Neural cell (in vitro differentiated cells): Measurements from ENCODE around the gene TMEM185B. TPM values are rescaled to one million over a fixed set of nuclear protein-coding genes. Genes with fewer than 3 reads are reported as not detected.

Experiments used
- H2AFZ ChIP-seq: fragments of 200-600, 300-800 bp; sonication (generic), shearing (Covaris generic); 2 replicates; pipeline ENCODE4 v1.6.0; 2014; ENCODE audit warnings: low read depth, mild to moderate bottlenecking, antibody characterized with exemption, low read length, moderate library complexity
- H3F3A ChIP-seq: fragments of 200-600 bp; shearing (Covaris generic); 2 replicates; pipeline ENCODE4 v1.6.1; 2016; ENCODE audit warnings: mild to moderate bottlenecking, moderate library complexity, mixed read lengths, antibody characterized with exemption, low read length; ENCODE audit not compliant: insufficient read depth, poor library complexity, severe bottlenecking
- H3K27ac ChIP-seq: fragments of 200-600, 300-800 bp; sonication (generic), shearing (Covaris generic); 2 replicates; pipeline ENCODE4 v1.5.1; 2014; ENCODE audit warnings: mild to moderate bottlenecking, low read length, moderate library complexity
- H3K27me3 ChIP-seq: fragments of 300-800, 200-600 bp; sonication (generic), shearing (Covaris generic); 2 replicates; pipeline ENCODE4 v1.6.0; 2014; ENCODE audit warnings: mild to moderate bottlenecking, low read depth, low read length, moderate library complexity; ENCODE audit not compliant: insufficient read depth
- H3K36me3 ChIP-seq: fragments of 300-800, 200-600 bp; sonication (generic), shearing (Covaris generic); 2 replicates; pipeline ENCODE4 v1.5.1; 2014; ENCODE audit warnings: mild to moderate bottlenecking, antibody characterized with exemption, low read length, moderate library complexity; ENCODE audit not compliant: insufficient read depth
- H3K4me2 ChIP-seq: fragments of 300-800, 200-600 bp; sonication (generic), shearing (Covaris generic); 2 replicates; pipeline ENCODE4 v1.6.0; 2014; ENCODE audit warnings: mild to moderate bottlenecking, low read length
- H3K4me3 ChIP-seq: fragments of 300-800, 200-600 bp; sonication (generic), shearing (Covaris generic); 2 replicates; pipeline ENCODE4 v1.5.1; 2014; ENCODE audit warnings: mild to moderate bottlenecking, low read length, moderate library complexity
- H3K79me2 ChIP-seq: fragments of 200-600 bp; shearing (Covaris generic); replicated peaks from 2 replicates; pipeline ENCODE4 v1.6.0; 2014; ENCODE audit warnings: mild to moderate bottlenecking, low read length, moderate library complexity; ENCODE audit not compliant: insufficient read depth
- H3K9ac ChIP-seq: fragments of 300-800, 200-600 bp; sonication (generic), shearing (Covaris generic); 2 replicates; pipeline ENCODE4 v1.6.1; 2016; ENCODE audit warnings: mild to moderate bottlenecking, low read length, mixed read lengths
- H3K9me2 ChIP-seq: fragments of 200-600 bp; shearing (Covaris generic); 2 replicates; pipeline ENCODE4 v1.6.1; 2016; ENCODE audit warnings: mild to moderate bottlenecking, low read length, mixed read lengths; ENCODE audit not compliant: insufficient read depth
- H3K9me3 ChIP-seq: fragments of 200-600, 300-800 bp; sonication (generic), shearing (Covaris generic); 2 replicates; pipeline ENCODE4 v1.6.1; 2016; ENCODE audit warnings: mild to moderate bottlenecking, mixed run types, low read length, moderate library complexity, mixed read lengths
- H4K20me1 ChIP-seq: fragments of 200-600 bp; shearing (Covaris generic); 2 replicates; pipeline ENCODE4 v1.6.1; 2016; ENCODE audit warnings: mild to moderate bottlenecking, mixed run types; ENCODE audit not compliant: insufficient read depth
- EP300 ChIP-seq: fragments of 450-650 bp; conservative IDR thresholded peaks from 2 replicates; pipeline ENCODE4 v1.6.1; 2014; ENCODE audit warnings: antibody characterized with exemption, mild to moderate bottlenecking, moderate library complexity; ENCODE audit not compliant: poor library complexity, severe bottlenecking
- EZH2 ChIP-seq: fragments of 200-600, 300-800 bp; shearing (Covaris generic), sonication (generic); IDR thresholded peaks from 2 replicates; pipeline ENCODE4 v1.6.1; 2014; ENCODE audit warnings: antibody characterized with exemption, low read length, borderline replicate concordance, mild to moderate bottlenecking; ENCODE audit not compliant: insufficient read depth, poor library complexity, severe bottlenecking
- MXI1 ChIP-seq: fragments of 450-650 bp; conservative IDR thresholded peaks from 2 replicates; pipeline ENCODE4 v1.6.1; 2014; ENCODE audit warnings: antibody characterized with exemption, mild to moderate bottlenecking; ENCODE audit not compliant: poor library complexity, severe bottlenecking
- POLR2AphosphoS5 ChIP-seq: IDR thresholded peaks from 2 replicates; pipeline ENCODE4 v1.6.1; 2012
- RAD21 ChIP-seq: fragments of 450-650 bp; conservative IDR thresholded peaks from 2 replicates; pipeline ENCODE4 v1.6.1; 2014; ENCODE audit warnings: antibody characterized with exemption, mild to moderate bottlenecking, moderate library complexity
- REST ChIP-seq: IDR thresholded peaks from 2 replicates; pipeline ENCODE4 v1.6.1; 2012; ENCODE audit warnings: borderline replicate concordance
- SMC3 ChIP-seq: fragments of 450-650 bp; conservative IDR thresholded peaks from 2 replicates; pipeline ENCODE4 v1.6.1; 2014; ENCODE audit warnings: antibody characterized with exemption, mild to moderate bottlenecking, moderate library complexity; ENCODE audit not compliant: poor library complexity
- TAF1 ChIP-seq: IDR thresholded peaks from 2 replicates; pipeline ENCODE4 v1.6.1; 2012; ENCODE audit warnings: low read depth
- polyA plus RNA-seq: library from polyadenylated mRNA; depleted of rRNA; stranded (reverse); fragments of >200 nt; gene quantifications from 2 replicates; pipeline ENCODE4 v1.2.3, GENCODE V29; 2014
- TF ChIP-seq, protein P1 (sequence below): fragments of 450-650 bp; IDR thresholded peaks from 2 replicates; pipeline ENCODE4 v1.5.1; 2014; ENCODE audit warnings: antibody characterized with exemption, mild to moderate bottlenecking, moderate library complexity; ENCODE audit not compliant: poor library complexity, severe bottlenecking

TMEM185B gene
- polyA plus RNA-seq, 1 donor from 2014 or later: 4.4 TPM

DNA sequence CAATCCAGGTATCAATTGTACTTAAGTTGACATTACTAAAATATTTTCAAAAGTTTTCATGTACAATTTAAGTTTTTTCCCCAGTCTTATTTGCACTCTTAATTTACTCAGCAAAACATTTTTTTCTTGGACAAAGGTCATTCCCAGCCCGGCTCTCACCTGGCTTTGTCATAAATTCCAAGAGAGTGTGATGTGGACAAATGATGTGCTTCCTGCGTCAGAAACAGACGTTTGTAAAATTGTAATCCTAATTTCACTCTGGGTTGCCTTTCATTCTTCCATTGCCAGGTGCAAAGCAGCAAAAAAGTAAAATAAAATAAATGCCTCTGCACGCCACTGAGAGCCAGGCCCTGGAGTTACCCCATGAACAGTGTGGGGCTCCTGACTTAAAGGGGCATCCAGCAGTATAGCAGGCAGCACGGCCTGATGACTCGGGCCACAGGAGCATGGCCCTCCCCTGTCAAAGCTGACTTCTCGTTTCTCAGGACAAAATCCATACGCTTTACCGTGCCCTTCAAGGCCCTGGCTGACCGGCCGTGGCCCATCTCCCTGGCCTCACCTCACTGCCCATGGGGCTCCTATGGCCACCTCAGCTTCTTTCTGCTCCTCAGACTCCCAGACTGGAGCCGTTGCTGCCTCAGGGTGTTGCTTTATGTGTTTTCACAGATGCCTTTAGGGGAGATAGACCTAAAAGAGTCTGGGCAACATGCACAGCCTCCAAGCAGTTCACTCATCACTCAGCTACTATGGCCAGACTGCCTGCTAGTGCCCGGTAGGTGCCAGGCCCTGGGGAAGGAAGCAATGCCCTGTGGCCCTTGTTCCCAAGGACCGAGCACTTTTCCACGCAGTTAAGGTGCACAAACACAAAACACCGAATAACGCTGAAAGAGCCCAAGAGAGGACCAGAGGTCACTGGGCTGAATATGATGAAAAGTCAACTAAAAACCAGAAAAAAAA lies 7.6 kb upstream of the TMEM185B start:
- no peak overlapping the region for H3K9ac ChIP-seq
- no peak overlapping the region for H2AFZ ChIP-seq
- no peaks in the 10 kb centered on the region for H4K20me1 ChIP-seq
- no peaks in the 10 kb centered on the region for H3F3A ChIP-seq
- no peaks in the 10 kb centered on the region for H3K9me3 ChIP-seq
- no peak overlapping the region for H3K4me3 ChIP-seq
- no peaks in the 10 kb centered on the region for H3K27me3 ChIP-seq
- H3K36me3 ChIP-seq: no peaks in the 10 kb centered on the region
- H3K9me2 ChIP-seq: no peaks in the 10 kb centered on the region
- H3K79me2 ChIP-seq: no peaks in the 10 kb centered on the region
- H3K27ac ChIP-seq: no peak overlapping the region
- TF ChIP-seq REST (no peak), MXI1 (no peak), SMC3 (no peak), POLR2AphosphoS5 (no peak), TAF1 (no peak), EZH2 (no peak), EP300 (no peak), RAD21 (no peak)
- TF ChIP-seq, protein P1, sequence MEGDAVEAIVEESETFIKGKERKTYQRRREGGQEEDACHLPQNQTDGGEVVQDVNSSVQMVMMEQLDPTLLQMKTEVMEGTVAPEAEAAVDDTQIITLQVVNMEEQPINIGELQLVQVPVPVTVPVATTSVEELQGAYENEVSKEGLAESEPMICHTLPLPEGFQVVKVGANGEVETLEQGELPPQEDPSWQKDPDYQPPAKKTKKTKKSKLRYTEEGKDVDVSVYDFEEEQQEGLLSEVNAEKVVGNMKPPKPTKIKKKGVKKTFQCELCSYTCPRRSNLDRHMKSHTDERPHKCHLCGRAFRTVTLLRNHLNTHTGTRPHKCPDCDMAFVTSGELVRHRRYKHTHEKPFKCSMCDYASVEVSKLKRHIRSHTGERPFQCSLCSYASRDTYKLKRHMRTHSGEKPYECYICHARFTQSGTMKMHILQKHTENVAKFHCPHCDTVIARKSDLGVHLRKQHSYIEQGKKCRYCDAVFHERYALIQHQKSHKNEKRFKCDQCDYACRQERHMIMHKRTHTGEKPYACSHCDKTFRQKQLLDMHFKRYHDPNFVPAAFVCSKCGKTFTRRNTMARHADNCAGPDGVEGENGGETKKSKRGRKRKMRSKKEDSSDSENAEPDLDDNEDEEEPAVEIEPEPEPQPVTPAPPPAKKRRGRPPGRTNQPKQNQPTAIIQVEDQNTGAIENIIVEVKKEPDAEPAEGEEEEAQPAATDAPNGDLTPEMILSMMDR: no peak
- H3K4me2 ChIP-seq: no peak overlapping the region

DNA sequence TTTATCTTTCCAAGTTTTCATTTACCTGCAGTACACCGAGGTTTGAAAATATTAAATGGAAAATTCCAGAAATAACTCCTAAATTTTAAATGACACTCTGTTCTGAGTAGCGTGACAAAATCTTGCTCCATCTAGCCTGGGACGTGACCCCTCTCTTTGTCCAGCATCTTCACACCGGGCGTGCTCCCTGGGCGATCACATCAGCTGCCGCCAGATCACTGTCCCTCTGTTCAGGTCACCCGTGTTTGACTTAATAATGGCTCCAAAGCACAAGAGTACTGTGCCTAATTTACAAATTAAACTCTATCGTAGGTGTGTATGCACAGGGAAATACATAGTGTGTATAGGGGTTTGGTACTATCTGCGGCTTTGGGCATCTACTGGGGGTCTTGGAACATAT lies 6.1 kb upstream of the TMEM185B start:
- Histone ChIP-seq H3K4me2 (no peak overlapping the region), H2AFZ (no peak overlapping the region), H4K20me1 (no peaks in the 10 kb centered on the region), H3K27me3 (no peaks in the 10 kb centered on the region), H3K4me3 (no peak overlapping the region), H3K79me2 (no peaks in the 10 kb centered on the region), H3K27ac (no peak overlapping the region), H3F3A (no peaks in the 10 kb centered on the region), H3K9me2 (no peaks in the 10 kb centered on the region), H3K36me3 (no peaks in the 10 kb centered on the region), H3K9ac (no peak overlapping the region), H3K9me3 (no peaks in the 10 kb centered on the region)
- no peak for TF ChIP-seq MXI1
- no peak for TF ChIP-seq RAD21
- no peak for TF ChIP-seq SMC3
- TF ChIP-seq POLR2AphosphoS5: no peak
- TF ChIP-seq EZH2: no peak
